ENCODE data around the gene ATE1. TPM values are rescaled to one million over a fixed set of nuclear protein-coding genes. Genes with fewer than 3 reads are reported as not detected.

Gene ATE1
- total and polyA plus RNA-seq, 11 donors, result 15.2 to 50.1 (median 39.9) TPM

- Histone ChIP-seq H3K27ac (no peak overlapping the region), H3K4me3 (no peak overlapping the region), H3K4me1 (peaks cover 0 to 5% (median 0%) of the 10 kb centered on the region in 12 donors), H3K9me3 (no peaks in the 10 kb centered on the region), H3K27me3 (no peaks in the 10 kb centered on the region), H3K36me3 (peaks cover 0 to 31% (median 1%) of the 10 kb centered on the region in 9 donors)
- 98 to 100% (median 98%) methylated on average over 4 of the region's 4 CpGs for WGBS, 4 donors
- ATAC-seq (no peak), DNase-seq (no peak)
- no peak for TF ChIP-seq POLR2A (IDR thresholded peaks at IDR 0.05)
- TF ChIP-seq, protein P1, sequence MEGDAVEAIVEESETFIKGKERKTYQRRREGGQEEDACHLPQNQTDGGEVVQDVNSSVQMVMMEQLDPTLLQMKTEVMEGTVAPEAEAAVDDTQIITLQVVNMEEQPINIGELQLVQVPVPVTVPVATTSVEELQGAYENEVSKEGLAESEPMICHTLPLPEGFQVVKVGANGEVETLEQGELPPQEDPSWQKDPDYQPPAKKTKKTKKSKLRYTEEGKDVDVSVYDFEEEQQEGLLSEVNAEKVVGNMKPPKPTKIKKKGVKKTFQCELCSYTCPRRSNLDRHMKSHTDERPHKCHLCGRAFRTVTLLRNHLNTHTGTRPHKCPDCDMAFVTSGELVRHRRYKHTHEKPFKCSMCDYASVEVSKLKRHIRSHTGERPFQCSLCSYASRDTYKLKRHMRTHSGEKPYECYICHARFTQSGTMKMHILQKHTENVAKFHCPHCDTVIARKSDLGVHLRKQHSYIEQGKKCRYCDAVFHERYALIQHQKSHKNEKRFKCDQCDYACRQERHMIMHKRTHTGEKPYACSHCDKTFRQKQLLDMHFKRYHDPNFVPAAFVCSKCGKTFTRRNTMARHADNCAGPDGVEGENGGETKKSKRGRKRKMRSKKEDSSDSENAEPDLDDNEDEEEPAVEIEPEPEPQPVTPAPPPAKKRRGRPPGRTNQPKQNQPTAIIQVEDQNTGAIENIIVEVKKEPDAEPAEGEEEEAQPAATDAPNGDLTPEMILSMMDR (IDR thresholded peaks at IDR 0.05), result no peak
- intact Hi-C loops (cut with DNase I), result loop anchor here in 1 of 10 donors (10.0 kb wide), 1 partner anchor 58 kb away; no protein-coding TSS in a partner anchor
These were observed 65.2 kb downstream of the ATE1 start for GRCh38 chr10:121862649-121863048.

GRCh38 chr10:121862042-121862441, 65.8 kb downstream of the ATE1 start:
- Histone ChIP-seq H3K9me3 (no peaks in the 10 kb centered on the region), H3K4me3 (no peak overlapping the region), H3K27me3 (no peaks in the 10 kb centered on the region), H3K4me1 (peaks cover 0 to 5% (median 0%) of the 10 kb centered on the region in 12 donors), H3K36me3 (peaks cover 0 to 30% (median 3%) of the 10 kb centered on the region in 9 donors), H3K27ac (no peak overlapping the region)
- no peak for ATAC-seq
- DNase-seq, result no peak
- intact Hi-C loops (cut with DNase I), result loop anchor here in 1 of 10 donors (10.0 kb wide), 1 partner anchor 57 kb away; no protein-coding TSS in a partner anchor
- no peak for TF ChIP-seq POLR2A (IDR thresholded peaks at IDR 0.05)
- TF ChIP-seq, protein P1 (IDR thresholded peaks at IDR 0.05), result no peak
- WGBS, 4 donors, result 94 to 99% (median 96%) methylated on average over 7 of the region's 7 CpGs

DNA sequence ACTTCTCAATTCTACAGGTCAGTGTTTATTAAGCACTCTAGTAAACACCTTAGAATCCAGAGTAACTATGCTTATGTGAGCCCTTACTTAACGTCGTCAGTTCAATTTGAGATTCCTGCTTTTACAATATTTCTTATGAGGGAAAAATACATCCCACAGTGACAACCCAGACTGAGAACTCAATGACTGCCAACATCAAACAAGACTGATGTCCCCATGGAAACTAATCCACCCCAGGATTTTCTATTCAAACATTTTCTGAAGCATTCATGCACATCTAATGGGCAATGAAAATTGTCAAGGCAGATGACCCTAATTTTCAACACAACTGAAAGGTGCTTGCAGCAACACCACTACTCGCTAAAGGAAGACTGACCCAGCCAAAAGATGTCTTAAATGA, 67.0 kb downstream of the ATE1 start:
- WGBS, 4 donors, result 89 to 94% (median 91%) methylated on average over 3 of the region's 3 CpGs
- peaks cover 0 to 5% (median 0%) of the 10 kb centered on the region in 12 donors for H3K4me1 ChIP-seq

DNA sequence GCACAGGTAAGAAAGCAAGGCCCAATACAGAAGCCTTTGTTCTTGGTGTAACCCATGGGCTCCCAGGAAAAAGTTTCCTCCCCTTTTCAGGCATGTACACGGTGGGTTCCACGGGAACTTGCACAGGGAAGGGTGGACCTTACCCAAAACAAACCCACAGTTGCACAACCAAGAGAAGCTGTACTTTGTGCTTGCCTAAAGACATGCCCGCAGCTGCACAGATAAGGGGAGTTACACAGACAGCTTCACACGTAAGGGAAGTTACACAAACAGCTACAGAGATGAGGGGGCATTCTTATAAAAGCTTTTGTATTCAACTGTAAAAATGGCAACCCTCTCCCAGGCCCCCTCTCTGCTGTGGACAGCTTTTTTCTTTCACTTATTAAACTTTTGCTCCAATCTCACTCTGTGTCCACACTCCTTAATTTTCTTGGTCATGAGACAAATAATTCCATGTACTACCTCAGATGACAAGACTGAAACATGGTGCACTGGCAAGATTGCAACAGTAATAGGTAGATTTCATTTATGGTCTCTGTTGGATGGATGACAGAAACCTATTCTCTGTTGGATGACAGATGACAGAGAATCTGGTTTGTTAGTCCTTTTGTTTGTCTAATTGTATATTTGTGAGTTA, 72.9 kb downstream of the ATE1 start:
- no peak for DNase-seq
- Histone ChIP-seq H3K27me3 (no peaks in the 10 kb centered on the region), H3K36me3 (peaks cover 0 to 40% (median 12%) of the 10 kb centered on the region in 9 donors), H3K4me3 (no peak overlapping the region), H3K9me3 (peaks cover 0 to 10% (median 0%) of the 10 kb centered on the region in 12 donors), H3K4me1 (peaks cover 0 to 6% (median 0%) of the 10 kb centered on the region in 12 donors), H3K27ac (no peak overlapping the region)
- TF ChIP-seq, protein P1 (IDR thresholded peaks at IDR 0.05), result no peak
- no peak for TF ChIP-seq POLR2A (IDR thresholded peaks at IDR 0.05)
- 82 to 97% (median 89%) methylated on average over 4 of the region's 4 CpGs for WGBS, 4 donors
- intact Hi-C loops (cut with DNase I), result no loop called here
- no peak for ATAC-seq

More for the DNA sequence above, 67.0 kb downstream of the ATE1 start:
- Histone ChIP-seq H3K27ac (no peak overlapping the region), H3K36me3 (peaks cover 0 to 25% (median 4%) of the 10 kb centered on the region in 9 donors), H3K27me3 (no peaks in the 10 kb centered on the region), H3K4me3 (no peak overlapping the region), H3K9me3 (no peaks in the 10 kb centered on the region)
- TF ChIP-seq, protein P1 (IDR thresholded peaks at IDR 0.05), result no peak
- no peak for TF ChIP-seq POLR2A (IDR thresholded peaks at IDR 0.05)
- intact Hi-C loops (cut with DNase I), result loop anchor here in 1 of 10 donors (10.0 kb wide), 1 partner anchor 56 kb away; no protein-coding TSS in a partner anchor
- DNase-seq (no peak), ATAC-seq (no peak)

Measured in heart left ventricle (tissue), 16 donors.